ENCODE data around the gene HOXA6.

Gene HOXA6

DNA sequence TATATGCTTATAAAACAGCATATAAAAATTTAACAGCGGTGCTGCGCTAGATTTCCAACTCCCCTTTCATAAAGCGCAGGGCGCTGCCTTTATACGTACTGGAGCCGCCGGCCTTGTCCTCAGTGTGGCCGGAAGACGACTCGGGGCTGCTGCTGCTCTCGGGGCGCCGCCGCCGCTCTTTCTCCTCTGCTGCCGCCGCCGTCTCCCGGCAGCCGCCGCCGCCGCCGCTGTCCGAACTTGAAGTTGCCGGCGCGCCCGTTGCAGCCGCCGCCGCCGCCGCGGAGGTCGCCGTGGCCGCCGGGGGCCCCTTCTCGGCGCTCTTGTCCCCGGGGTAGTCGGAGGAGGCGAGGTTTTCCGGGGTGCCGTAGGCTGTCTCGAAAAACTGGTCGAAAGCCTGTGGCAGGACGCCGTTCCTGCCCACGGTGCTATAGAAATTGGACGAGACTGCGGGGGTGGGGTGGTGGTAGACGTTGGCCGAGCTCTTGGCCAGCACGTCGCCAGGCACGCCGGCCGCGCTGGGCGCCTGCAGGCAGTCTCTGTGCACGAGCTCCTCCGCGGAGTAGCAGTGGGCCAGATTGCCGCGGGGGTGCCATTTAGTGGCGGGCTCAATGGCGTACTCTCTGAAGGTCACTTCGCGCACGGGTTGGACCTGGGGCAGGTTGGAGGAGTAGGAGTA is 36.9 kb upstream of the HOXA6 start:
- FAIRE-seq: no peak

DNA sequence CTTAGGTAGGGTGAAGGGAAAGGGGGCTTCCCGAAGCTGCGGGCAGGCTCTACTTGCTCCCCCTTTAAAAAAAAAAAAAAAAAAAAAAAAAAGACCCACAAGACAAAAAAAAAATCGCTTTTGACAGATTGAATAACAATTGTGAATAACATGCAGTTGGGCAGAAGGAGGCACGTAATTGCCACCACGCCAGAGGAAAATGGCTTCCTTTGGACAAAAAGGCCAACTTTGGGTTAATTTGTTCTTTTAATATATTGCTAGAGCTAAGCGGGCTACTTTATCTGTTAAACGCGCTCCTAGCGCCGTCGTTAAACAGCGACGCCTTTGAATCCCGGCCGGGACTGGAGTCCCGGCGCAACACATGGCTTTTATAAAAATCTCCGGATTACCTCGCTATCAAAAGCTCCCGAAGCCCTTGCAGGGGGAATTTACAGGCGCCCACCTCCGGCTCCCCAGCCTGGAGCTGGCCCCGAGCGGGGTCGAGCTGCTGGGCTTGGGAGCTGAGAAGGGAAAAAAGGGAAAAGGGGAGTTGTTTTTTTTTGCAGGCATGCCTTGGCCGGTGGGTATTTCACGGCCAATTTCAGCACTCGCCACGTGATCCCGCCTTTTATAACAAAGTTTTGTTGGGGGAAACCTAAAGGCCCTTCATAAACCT is 36.2 kb upstream of the HOXA6 start:
- FAIRE-seq: no peak

DNA sequence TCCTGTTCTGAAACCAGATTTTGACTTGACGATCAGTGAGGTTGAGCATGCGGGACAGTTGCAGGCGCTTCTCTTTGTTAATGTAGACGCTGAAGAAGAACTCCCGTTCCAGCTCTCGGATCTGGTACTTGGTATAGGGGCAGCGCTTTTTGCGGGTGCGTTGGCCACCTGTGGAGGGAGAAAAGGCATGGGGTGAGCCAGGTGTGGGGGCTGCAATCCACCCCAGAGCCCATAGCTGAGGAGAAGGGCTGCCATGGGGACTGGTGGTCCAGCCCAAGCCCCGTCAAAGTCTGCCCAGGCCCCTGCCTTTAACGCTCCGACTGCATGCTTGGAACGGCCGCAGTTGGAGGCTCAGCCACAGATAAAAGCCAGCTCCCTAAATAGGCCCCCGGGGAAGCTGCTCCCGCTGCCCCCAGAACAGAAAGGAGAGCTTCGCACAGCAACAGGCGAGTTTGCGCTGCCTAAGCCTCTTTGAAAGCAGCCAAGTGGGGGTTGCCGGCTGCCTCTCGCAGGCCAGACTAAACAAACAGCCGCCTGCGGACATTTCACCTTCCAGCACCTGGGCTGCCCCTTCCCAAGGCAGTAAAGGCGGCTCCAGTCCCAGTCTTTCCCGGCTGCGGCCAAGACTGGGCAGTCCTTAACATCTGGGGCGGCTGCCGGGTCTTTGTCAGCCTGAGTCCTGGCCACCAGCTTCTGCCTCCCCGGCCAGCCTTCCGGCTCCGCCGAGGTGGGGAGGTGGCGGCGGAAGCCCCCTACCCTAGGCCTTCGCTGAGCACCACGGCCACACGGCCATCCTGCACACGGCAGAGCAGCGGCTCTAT is 35.5 kb upstream of the HOXA6 start:
- FAIRE-seq: no peak

DNA sequence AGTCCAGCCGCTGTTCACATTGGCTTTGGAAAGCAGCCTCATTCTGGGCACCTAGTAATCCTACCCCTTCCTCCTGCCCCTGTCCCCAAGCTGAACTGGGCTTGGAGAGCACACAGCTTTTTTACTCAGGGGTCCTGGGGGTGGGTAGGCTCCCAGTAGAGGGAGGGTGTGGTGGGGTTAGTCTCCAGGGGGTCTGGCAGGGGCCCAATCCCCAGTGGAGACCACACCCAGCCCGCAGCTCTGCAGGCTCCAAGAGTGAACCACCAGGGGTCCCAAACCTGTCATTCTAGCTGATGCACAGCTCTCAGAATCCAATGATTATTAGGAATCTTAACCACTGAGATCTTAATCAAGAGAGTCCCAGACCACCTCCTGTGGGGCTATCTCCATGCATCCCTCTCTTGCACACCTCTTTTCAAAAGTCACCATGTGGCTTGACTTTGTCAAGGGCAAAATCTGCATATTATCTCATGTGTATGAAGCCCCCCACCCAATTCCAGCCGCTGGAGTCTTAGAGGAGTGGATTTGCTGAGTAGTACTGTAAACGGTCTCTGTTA is 34.8 kb upstream of the HOXA6 start:
- no peak for FAIRE-seq

DNA sequence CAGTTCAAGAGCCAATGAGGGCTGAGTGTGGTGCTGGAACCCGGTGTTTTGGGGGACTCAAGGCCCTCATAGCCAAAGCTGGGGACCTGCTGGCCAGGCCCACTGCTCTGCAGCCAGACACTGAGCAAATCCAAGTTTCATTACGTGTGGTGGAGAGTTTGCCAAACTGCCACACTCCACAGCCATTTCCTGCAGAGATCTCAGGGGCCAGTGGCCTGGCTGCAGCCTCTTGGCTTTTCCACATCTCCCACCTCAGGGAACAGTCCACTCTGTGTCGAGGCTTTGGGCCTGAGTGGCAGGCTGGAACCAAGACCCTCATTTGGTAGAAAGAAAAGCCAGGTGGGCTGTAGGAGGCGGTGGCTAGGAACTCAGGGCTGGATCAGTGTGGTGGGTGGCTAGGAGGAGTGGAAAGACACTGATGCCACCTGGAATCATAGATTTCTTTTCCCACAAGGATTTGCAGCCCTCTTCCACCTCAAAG is 34.3 kb upstream of the HOXA6 start:
- FAIRE-seq: no peak

DNA sequence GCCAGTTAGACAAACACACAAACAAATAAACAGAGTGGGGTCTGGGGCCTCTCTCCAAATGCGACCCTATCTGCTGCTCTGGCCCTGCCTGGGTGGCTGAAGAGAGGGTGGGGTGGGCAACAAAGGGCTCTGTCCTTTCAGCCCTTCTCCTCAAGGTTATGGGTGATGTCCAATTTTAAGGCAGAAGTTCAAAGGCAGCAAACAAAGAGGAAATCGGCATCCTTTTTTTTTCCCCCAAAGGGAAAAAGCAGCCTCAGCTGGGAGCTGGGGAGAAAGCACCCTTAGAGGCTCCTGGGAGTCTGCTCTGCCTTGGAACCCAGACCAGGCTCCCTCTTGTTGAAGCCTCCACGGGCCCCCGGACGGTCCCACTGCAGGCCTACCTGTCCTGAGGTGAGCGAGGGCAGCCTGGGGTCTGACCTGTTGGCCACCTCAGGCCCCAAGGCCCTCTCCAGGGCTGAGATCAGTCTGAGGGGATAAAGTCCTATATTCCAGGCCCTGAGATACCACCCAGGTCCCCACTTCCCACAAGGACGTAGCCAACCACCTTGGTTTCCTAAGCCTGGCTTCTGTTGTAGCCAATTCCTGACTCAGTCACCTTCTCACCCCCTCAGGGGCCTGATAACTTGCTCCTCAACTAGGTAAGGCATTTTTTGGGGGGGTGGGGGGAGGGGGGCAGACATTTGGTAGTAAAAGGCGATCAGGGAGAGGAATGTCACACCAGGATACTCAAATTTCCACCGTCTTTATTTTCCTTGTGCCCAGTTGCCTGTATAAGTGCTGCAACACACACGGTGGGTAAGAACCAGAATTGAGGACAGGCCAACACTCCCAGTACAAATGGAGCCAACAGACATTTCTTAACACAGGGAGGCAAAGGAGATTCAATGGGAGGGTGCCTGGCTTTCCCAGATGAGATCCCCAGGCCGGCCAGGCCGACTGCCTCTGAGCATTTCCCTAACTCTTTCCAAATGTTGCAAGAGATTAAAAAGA is 33.2 kb upstream of the HOXA6 start:
- no peak for FAIRE-seq

DNA sequence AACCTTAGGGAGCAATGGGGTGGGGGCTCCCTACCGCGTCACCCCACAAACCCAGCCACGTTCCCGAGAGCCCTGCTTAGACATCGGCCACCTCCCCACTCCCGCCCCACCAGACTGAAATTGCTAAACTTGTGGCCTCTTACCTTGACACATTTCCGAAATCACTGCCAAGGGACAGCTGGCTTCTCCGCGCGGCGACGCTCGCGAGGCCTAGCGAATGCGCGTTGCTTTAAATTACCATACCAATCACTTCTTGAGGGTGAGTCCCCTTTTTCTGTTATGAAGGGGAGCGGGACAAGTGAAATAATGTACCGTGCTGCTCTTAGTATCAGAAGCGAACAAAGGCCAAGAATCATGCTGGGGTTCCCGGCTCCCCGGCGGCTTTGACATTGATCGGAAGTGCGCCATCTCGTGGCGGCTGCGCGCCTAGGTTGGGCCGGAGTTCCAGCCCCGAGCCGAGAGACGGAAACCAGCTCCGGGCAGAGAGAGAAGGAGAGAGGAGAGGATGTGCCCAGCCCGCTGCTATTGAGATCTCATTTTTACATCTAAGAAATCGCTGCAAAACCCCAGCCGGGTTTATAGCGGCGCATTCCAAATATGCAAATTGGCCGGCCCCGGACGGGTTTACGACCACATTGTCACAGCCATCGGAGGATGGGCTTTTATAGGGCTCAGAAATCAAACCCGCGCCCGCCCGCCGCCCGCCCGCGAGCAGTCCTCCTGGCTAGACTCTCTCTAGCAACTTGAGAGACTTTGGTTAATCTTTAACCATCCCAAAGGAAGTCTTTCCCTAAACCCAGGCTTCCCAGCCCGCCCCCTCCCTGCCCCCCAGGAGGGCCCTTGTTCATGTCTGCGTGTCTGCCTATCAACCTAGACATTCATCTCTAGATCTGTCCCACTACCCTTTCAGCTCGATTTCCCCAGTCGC is 32.2 kb upstream of the HOXA6 start:
- no peak for FAIRE-seq

DNA sequence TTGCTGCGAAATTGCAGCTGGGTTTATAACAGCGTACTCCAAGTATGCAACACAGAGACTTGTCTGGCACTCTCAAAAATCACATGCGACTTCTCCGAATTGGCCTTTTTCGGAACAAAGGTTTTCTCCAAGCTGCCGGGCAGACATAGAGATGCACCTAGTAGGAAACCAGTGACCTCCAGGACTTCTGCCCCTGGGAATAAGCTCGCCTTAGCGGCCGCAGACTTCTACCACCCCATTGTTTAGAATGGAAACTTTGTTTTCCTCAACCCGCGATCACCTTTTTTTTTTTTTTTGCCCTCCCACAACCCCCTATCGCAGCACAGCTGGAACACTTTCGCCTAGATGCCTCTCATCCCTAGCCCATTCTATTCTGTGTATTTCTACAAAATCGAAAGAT is 31.5 kb upstream of the HOXA6 start:
- no peak for FAIRE-seq

DNA sequence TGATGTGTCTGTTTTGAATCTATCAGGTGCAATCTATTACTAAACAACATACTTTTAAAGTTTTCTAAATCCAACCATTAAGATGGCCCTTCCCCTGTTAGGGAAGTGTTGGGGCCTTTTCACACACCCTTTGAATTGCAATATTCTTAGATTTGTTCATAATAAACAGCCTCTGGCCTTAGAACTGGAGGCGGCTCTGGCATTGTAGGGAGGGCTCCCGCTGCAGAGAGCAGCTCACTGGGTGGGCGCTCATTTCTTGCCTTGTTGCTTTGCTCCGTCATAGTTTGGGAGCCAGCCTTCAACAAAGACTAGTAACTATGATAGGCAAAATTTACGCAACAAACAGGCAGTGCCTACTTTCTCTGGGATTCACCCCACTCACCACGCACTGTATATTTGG is 30.8 kb upstream of the HOXA6 start:
- no peak for FAIRE-seq

DNA sequence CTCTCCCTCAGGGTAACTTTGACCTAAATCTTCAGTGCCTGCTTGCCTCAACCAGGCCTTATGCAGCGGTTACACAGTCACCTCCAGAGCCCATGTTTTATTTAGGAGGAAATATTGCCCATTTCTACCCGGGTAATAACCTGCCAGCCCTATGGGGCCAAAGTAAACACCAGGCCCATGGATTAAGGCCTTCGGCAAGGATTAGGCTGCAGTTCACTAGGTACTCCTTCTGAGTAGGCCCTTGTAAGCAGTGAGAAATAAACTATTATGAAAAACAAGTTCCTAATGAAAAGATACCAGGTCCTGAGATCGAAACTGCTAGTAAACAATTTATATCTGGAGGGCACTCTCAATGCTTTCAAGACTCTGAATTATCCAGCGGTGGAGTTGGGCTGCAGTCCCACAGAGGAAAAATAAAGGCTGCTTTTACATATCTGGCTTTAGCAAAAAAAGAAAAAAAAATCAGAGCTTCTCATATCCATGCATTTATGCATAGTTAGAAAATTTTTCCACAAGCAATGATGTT is 30.3 kb upstream of the HOXA6 start:
- FAIRE-seq: no peak

DNA sequence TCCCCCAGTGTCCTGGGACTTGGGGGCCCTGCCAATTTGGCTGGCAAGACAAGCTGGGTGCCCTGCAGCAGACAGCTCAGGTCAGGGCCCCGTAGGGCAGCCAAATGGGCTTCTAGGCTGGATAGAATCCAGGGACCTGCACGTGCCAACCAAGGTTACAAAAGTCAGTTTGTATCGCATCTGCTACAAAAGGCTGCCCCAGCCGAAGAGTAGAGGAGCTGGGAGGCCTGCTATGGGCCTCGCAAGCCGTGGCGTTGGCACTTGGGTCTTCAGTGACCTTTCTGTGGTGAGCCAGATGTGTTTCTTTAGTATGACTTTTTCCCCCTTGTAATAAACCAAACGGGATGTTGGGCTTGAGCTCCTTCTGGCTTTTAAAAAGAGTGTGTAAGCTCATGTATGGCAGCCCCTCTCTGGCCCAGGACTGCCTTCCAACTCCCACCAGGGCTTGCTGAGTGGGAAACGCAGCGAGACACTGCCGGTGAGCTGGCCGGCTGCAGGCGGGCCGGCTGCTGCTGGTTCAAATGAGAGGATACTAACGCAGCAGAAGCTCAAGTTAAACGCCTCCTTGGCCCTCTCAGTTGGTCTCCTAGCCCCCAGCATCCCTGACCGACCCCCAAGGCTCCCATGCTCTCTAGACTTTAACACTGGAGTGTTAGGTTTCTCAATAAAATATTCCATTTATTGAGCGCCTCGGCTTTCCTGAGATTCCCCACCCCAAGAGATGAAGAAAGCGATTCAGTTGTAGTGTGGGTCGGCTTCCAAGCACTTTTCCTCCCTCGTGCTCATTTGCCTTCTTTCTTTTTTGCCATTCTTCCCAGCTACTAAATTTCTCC is 29.6 kb upstream of the HOXA6 start:
- FAIRE-seq: no peak

DNA sequence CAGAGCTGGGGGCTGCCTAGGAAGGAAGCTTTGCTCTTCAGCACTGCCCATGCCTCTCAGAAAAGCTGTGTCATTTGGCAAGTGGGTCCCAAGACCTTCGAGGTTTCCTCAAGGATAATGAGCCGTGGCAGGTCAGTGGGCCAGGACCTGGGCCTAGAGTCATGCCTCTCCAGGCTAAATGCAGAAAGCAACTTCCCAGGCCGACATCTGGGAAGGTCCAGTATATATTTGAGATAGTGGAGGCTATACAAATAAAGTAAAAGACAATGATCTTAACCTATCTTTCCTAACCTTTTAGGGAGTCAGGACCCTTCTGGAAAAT is 28.9 kb upstream of the HOXA6 start:
- FAIRE-seq: no peak

DNA sequence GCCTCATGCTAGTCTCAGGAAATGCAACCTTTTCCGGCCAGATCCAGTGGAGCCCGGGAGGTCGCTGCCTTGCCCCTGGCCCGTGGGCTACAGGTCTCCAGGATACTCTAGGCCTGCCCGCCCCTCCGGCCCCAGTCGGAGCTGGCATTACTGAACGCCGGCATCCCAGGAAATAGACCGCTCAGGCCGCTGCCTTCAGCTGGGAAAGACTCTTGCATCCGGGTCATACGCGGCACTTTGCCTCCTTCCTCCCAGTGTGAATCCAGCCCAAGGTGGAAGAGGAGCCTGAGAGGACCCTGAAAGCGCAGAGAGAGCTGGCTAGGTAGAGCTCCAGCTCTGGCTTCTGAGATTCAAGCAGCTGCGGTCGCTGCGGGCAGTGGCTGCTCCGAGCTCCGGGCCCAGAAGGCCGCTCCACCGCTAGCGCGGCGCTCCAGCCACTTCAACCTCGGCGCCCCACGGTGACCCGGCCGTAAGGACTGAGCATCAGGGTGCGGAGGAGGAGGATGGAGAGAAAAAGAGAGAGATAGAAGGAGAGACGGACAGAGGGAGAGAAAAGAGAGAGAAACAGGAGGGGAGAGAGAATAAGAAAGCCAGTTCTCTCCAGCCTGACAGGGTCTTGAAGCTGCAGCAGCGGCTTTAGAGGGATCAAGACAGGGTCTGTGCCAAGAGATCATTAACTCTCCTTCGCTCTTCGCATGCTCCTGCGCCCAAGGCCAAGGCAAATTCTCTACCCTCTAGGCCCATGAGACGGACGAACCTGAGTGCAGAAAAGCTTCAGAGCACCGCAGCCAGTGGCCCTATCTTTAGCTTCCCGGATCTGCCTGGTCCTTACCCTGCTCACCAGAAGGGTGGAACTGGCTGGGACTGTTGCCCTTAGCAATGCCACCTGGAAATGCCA is 28.3 kb upstream of the HOXA6 start:
- no peak for FAIRE-seq

DNA sequence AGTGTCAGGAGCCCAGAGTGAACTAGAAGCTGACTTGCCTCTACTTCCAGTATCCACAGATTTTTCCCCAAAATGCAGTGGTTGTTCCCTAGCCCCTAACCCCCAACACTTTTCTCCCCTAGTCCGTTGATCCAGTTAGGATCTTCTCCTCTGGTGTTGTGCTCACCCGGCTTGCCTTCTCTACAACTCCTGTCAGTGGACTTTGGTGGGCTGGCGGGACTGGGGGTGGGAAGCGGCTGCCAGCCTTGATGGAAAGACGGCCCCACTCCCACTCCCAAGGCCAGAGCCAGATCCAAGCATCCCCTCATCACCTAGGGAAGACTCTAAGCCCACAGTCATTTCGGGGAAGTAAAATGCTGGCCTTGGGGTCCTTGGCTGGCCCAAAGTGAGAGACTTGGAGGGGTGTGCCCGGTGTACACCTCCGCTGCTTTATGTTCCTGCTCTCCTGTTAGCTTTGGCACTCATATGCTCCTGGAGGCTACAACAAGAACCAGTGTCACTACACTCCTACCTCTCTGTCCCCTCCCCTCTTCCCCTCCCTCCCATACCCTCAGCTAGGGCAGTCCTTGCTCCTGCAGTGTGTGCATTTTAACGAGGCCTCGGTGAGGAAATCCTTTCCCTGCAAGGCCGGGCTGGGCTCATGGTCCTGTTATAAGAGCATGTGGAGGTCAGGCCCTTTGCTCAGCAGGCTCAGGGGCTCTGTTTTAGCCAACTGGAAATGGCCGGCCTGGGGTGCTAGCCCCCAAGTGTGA is 27.5 kb upstream of the HOXA6 start:
- FAIRE-seq: no peak

DNA sequence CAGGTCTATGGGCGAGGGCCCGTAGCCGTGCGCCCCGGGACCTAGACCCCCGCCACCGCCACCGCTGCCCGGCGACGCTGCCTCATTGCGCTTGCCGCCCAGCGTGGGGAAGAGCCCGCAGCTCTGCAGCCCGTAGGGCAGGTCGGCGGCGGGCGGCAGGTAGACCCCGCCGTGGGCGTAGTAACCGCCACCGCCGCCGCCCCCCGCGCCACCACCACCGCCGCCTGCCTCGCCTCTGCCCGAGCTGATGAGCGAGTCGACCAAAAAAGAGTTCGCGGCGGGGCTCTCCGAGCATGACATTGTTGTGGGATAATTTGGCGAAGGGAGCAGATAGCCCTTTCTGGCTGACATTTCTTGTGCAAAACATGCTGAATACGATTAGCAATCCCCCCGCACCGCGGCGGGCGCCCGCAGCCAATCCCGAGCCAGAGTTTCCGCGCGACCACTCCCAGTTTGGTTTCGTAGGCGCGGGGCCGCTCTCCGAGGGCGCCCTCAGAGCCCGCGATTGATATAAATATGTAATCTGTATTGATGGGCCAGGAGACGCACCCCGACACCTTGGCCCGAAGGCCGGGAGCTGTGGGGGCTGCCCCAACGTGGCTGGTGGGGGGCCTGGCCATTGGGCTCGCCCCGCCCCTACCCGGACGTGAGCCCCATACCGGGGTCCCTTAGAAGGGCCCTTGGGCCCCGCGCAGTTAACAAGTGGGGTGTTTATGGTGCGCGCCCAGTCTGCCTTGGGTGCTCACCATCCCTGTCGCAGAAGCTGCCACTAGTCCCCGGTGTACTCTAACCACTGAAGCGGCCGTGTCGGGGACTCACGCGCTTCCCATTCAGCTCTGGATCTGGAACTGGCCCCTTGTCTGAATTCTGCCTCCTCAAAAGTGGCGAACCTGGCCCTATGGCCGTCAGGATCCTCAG is 26.6 kb upstream of the HOXA6 start, which contains the start of gene HOXA10:
Gene HOXA10, minus strand, starts transcription at position 365 of the 918 bp plus-strand sequence. Its CDS starts 14 bp downstream, at position 351.
- FAIRE-seq: no peak

DNA sequence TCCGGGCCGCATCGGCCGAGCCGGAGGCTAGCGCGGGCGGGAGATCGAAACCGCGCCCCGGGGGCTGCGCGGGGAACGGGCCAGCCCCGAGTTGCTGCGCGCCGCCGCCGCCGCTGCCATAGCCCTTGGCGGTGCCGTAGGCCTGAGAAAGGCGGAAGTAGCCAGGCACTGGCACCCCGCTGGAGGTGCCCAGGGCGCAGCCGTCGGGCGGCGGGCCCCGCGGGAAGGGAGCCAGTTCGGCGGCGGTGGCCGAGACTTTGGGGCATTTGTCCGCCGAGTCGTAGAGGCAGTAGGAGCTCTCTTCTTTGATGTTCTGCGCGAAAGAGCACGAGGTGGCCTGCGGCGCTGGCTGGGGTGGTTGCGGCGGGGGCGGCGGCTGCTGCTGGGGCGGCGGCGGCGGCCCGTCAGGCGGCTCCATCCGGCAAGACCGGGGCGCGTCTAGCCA is 26.0 kb upstream of the HOXA6 start:
- no peak for FAIRE-seq

Data from islet of Langerhans (tissue), 1 donor.